Esophagus muscularis mucosa (tissue), 3 donors: ENCODE measurements around the gene PIGC.

ENCODE experiments used
- CTCF ChIP-seq, 3 experiments: fragments of 200-600 bp in 2 of 3; fragments of 450-650 bp in 1 of 3; sonication (generic) in 2 of 3; IDR thresholded peaks; one replicate each; pipeline ENCODE4 v1.5.1; 2017 to 2019; ENCODE audit warnings: antibody characterized with exemption in 3 of 3, mild to moderate bottlenecking in 2 of 3, moderate library complexity in 1 of 3
- POLR2A ChIP-seq: fragments of 450-650 bp; IDR thresholded peaks from one replicate; pipeline ENCODE4 v1.6.1; 2017; ENCODE audit warnings: antibody characterized with exemption, moderate library complexity, mild to moderate bottlenecking, low read depth

GRCh38 chr1:172485626-172486025 lies 41.8 kb upstream of the PIGC start:
- TF ChIP-seq CTCF (IDR thresholded peaks at IDR 0.05) (no peak), POLR2A (no peak)
